Heart left ventricle (tissue), 16 donors: ENCODE data around the gene PTPRZ1. TPM values are rescaled to one million over a fixed set of nuclear protein-coding genes. Genes with fewer than 3 reads are reported as not detected.

Source experiments
- ATAC-seq, 4 donors: fragments of 200-7000 bp; cut with Tn5 transposase; one replicate each; pipeline ENCODE4 v1.9.1; 2020 to 2022; ENCODE audit warnings: moderate library complexity in 4 of 4, mild to moderate bottlenecking in 3 of 4, moderate number of reproducible peaks in 1 of 4
- DNase-seq, 5 donors: peaks; one replicate each; pipeline ENCODE4 v3.0.0-alpha.2; 2020
- H3K27ac ChIP-seq, 12 donors: fragments of 200-600 bp; sonication (generic) in 4 of 12; one replicate each; pipeline versions ENCODE4 v1.5.0 to v1.8.0; 2016 to 2022; ENCODE audit warnings: mild to moderate bottlenecking in 2 of 12
- H3K27me3 ChIP-seq, 9 donors: fragments of 200-600 bp; sonication (generic) in 2 of 9; one replicate each; pipeline versions ENCODE4 v1.5.1 to v1.8.0; 2016 to 2022; ENCODE audit warnings: mild to moderate bottlenecking in 3 of 9
- H3K36me3 ChIP-seq, 9 donors: fragments of 200-600 bp; sonication (generic) in 2 of 9; one replicate each; pipeline versions ENCODE4 v1.5.0 to v1.8.0; 2018 to 2022; ENCODE audit warnings: mild to moderate bottlenecking in 2 of 9
- H3K4me1 ChIP-seq, 12 donors: fragments of 200-600 bp; sonication (generic) in 4 of 12; one replicate each; pipeline versions ENCODE4 v1.5.0 to v1.8.0; 2016 to 2022; ENCODE audit warnings: mild to moderate bottlenecking in 3 of 12
- H3K4me3 ChIP-seq, 12 donors: fragments of 200-600 bp; sonication (generic) in 4 of 12; one replicate each; pipeline versions ENCODE4 v1.5.0 to v1.8.0; 2017 to 2022; ENCODE audit warnings: mild to moderate bottlenecking in 9 of 12, moderate library complexity in 4 of 12
- H3K9me3 ChIP-seq, 12 donors: fragments of 200-600 bp; sonication (generic) in 4 of 12; one replicate each; pipeline versions ENCODE4 v1.5.0 to v1.8.0; 2016 to 2022; ENCODE audit warnings: mild to moderate bottlenecking in 1 of 12
- CTCF ChIP-seq, 12 donors: fragments of 200-600 bp; sonication (generic) in 4 of 12; IDR thresholded peaks; one replicate each; pipeline versions ENCODE4 v1.5.0 to v1.8.0; 2018 to 2022; ENCODE audit warnings: antibody characterized with exemption in 12 of 12, mild to moderate bottlenecking in 5 of 12
- POLR2A ChIP-seq, 2 donors: fragments of 450-650 bp; IDR thresholded peaks; one replicate each; pipeline ENCODE4 v1.6.1; 2017; ENCODE audit warnings: antibody characterized with exemption in 2 of 2, mild to moderate bottlenecking in 2 of 2, moderate library complexity in 2 of 2
- intact Hi-C, 10 donors: fragments of 100-400 bp; cut with DNase I; formaldehyde crosslinking; loops; one replicate each; pipeline versions ENCODE4 v1.11.1 to v1.14.2; 2022
- polyA plus RNA-seq, 2 donors: library from polyadenylated mRNA; stranded (reverse); fragments of 200-250 nt; gene quantifications; one replicate each; pipeline ENCODE4 v1.2.3, GENCODE V29; 2013
- total RNA-seq, 9 donors: library from RNA; depleted of rRNA in 2 of 9; stranded (reverse); fragments of >200 nt in 2 of 9; fragmentation: NEBNext Ultra II Directional in 3 of 9; extraction: Animal tissue kit (Norgen Biotek cat#: 25700) in 3 of 9; gene quantifications; one replicate each; pipeline versions ENCODE4 v1.1.0 to v1.2.4, GENCODE V29; 2016 to 2023
- donor health status: ischemic (EF 13 %, LVEDD 7.1; RV severe dilation, severe dysfunction).
- donor health status: healthy with polysubstance abuse.
- donor health status: DM: no; HTN: yes; CAD: no.
- donor health status: DM: no; HTN: no; CAD: no.
- donor health status: ischemic (EF 25% LVEDD 6.9; RV normal size, moderate dysfunction).
- donor health status: ischemic (EF 25% LVEDD 5.7; RV mildly dilated, moderate dysfunction).
- donor health status: healthy.
- donor health status: DM: yes; HTN: yes; CAD: no.
- donor health status: ischemic (EF 35%, LVEDD 5.7; RV mildly dilated, moderate dysfunction).
- donor health status: nonischemic (EF 11% LVEDD 7.7; RV severe dilation, severe dysfunction).
- donor health status: DM: yes; HTN: yes; CAD: no.
- donor health status: PGD.
- donor health status: ischemic (EF 29% LVEDD 5.4; RV normal size, mild dysfunction).
- donor health status: nonischemic (EF 23%, LVEDD 6.1; RV moderate dilation, normal function).

PTPRZ1 gene
- total and polyA plus RNA-seq, 11 donors = 0.27 to 4.8 (median 0.45) TPM

- H3K27ac ChIP-seq = no peak overlapping the region
- intact Hi-C loops = no loop called here
- no peaks in the 10 kb centered on the region for H3K27me3 ChIP-seq
- DNase-seq = no peak
- H3K36me3 ChIP-seq = peaks cover 0 to 75% (median 30%) of the 10 kb centered on the region in 9 donors
- H3K4me3 ChIP-seq = no peak overlapping the region
- no peak for ATAC-seq
- TF ChIP-seq CTCF (IDR thresholded peaks at IDR 0.05) (no peak), POLR2A (IDR thresholded peaks at IDR 0.05) (no peak)
- no peaks in the 10 kb centered on the region for H3K4me1 ChIP-seq
- peaks cover 0 to 58% (median 18%) of the 10 kb centered on the region in 12 donors for H3K9me3 ChIP-seq
Observed at GRCh38 chr7:122103064-122103463, 230.1 kb downstream of the PTPRZ1 start.
